GM13976 (cell line): ENCODE measurements around the gene DTD1.

ENCODE experiments used
- DNase-seq: peaks from one replicate; pipeline ENCODE4 v3.0.0; 2012; ENCODE audit warnings: low spot score
- CTCF ChIP-seq: IDR thresholded peaks from 2 replicates; pipeline ENCODE4 v1.5.1; 2012; ENCODE audit warnings: borderline replicate concordance, mild to moderate bottlenecking; ENCODE audit not compliant: insufficient read depth; ENCODE audit errors: extremely low read depth, missing control alignments, control extremely low read depth
- in situ Hi-C: fragments of 300-500 bp; cut with MboI; formaldehyde crosslinking; loops from one replicate; pipeline ENCODE4 v1.12.0; 2022; ENCODE audit warnings: low sequenced_read_pairs, mixed read lengths, inconsistent platforms; ENCODE audit not compliant: unreplicated experiment

Gene DTD1

GRCh38 chr20:18609741-18610140, 21.9 kb downstream of the DTD1 start:
- no peak for DNase-seq
- no peak for TF ChIP-seq CTCF
- in situ Hi-C loops = no loop called here

GRCh38 chr20:18611492-18611891, 23.6 kb downstream of the DTD1 start:
- no peak for TF ChIP-seq CTCF
- in situ Hi-C loops = no loop called here
- DNase-seq = no peak

GRCh38 chr20:18613553-18613952, 25.7 kb downstream of the DTD1 start:
- in situ Hi-C loops = no loop called here
- TF ChIP-seq CTCF = no peak
- no peak for DNase-seq

- TF ChIP-seq CTCF = no peak
- DNase-seq = no peak
- in situ Hi-C loops = no loop called here
These were observed 26.4 kb downstream of the DTD1 start for GRCh38 chr20:18614244-18614643.

- in situ Hi-C loops = no loop called here
- DNase-seq = no peak
- no peak for TF ChIP-seq CTCF
These were observed 27.3 kb downstream of the DTD1 start for GRCh38 chr20:18615020-18615650.

- TF ChIP-seq CTCF = no peak
- in situ Hi-C loops = no loop called here
- DNase-seq = no peak
These were observed 33.1 kb downstream of the DTD1 start for GRCh38 chr20:18621004-18621403.

GRCh38 chr20:18623156-18623910, 35.5 kb downstream of the DTD1 start:
- no peak for TF ChIP-seq CTCF
- in situ Hi-C loops = no loop called here
- no peak for DNase-seq
